ENCODE results near the gene CAMK4.
"Not testable (repeated sequence)": the region's sequence is repeated elsewhere in the genome, so short reads cannot be mapped to it uniquely, and the experiment has no call there.

The CAMK4 gene

DNA sequence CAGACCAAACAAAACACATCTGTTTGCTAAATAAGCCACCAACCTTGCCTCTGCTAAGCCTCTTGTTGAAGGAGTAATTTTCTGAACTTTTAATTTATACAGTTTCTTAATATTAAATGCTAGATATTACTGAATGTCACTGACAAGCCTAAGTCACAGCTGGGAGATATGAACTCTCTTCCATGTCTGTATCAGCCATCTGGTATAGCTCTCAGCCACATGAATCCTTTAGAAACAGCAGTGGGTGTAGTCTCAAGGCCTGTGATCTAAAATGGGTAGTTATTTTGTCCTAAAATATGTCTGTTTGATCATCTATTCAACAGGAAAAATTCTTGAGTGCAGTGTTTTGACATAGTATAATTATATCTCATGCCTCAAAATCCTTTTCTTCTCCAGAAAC is 97.2 kb downstream of the CAMK4 start:
- H3K4me2 ChIP-seq: no peak overlapping the region
- no peak overlapping the region for H3K4me3 ChIP-seq
- H3K9me3 ChIP-seq: no peaks in the 10 kb centered on the region
- H3K27ac ChIP-seq: no peak overlapping the region
- TF ChIP-seq Cebpa-rat (IDR thresholded peaks at IDR 0.05): no peak
- no peaks in the 10 kb centered on the region for H4K20me1 ChIP-seq
- H3K27me3 ChIP-seq: no peaks in the 10 kb centered on the region
- H3K9ac ChIP-seq: no peak overlapping the region
- H3K36me3 ChIP-seq: no peaks in the 10 kb centered on the region
- no peaks in the 10 kb centered on the region for H3K4me1 ChIP-seq

DNA sequence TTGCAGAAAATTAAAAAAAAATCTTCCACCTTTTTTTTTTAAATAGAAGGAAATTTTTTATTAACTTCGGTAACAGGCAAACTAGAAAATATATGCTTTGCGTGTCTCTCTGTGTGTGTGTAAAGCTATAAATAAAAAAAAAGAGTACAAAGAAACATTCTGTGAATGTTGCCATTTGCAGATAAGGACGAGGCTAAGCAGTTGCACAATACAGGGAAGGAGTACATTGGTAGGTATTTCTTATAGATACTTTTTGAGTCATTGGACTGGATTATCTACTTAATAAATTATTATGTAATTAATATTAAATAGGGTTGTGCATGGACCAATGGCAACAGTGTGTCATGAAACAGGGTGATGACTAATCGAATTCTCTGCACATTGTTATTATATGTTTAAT is 102.4 kb downstream of the CAMK4 start:
- no peak for TF ChIP-seq Cebpa-rat (IDR thresholded peaks at IDR 0.05)
- no peak overlapping the region for H3K9ac ChIP-seq
- H3K4me3 ChIP-seq: no peak overlapping the region
- H3K4me2 ChIP-seq: no peak overlapping the region
- no peaks in the 10 kb centered on the region for H3K27me3 ChIP-seq
- no peaks in the 10 kb centered on the region for H3K9me3 ChIP-seq
- H3K4me1 ChIP-seq: no peaks in the 10 kb centered on the region
- no peaks in the 10 kb centered on the region for H4K20me1 ChIP-seq
- no peaks in the 10 kb centered on the region for H3K36me3 ChIP-seq
- H3K27ac ChIP-seq: no peak overlapping the region

DNA sequence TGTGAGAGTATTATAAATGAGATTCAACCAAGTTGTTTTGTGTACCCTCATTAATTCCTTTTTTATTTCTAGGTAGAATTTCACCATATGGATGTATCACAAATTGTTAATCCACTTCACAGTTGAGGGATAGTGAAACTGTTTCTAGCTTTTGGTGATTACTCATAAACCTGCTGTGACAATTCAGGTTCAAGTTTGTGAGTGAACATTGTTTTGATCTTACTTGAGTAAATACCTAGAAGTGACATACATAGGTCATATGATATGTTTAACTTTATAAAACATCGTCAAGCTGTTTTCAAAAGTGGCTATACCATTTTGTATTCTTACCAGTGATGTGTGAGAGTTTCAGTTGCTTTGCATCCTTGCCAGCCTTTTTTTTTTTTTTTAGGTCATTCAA is 112.9 kb downstream of the CAMK4 start:
- H3K36me3 ChIP-seq: no peaks in the 10 kb centered on the region
- TF ChIP-seq Cebpa-rat (IDR thresholded peaks at IDR 0.05): no peak
- H3K4me2 ChIP-seq: no peak overlapping the region
- no peak overlapping the region for H3K27ac ChIP-seq
- H3K9me3 ChIP-seq: no peaks in the 10 kb centered on the region
- no peak overlapping the region for H3K4me3 ChIP-seq
- no peaks in the 10 kb centered on the region for H3K4me1 ChIP-seq
- no peaks in the 10 kb centered on the region for H3K27me3 ChIP-seq
- no peaks in the 10 kb centered on the region for H4K20me1 ChIP-seq
- no peak overlapping the region for H3K9ac ChIP-seq

DNA sequence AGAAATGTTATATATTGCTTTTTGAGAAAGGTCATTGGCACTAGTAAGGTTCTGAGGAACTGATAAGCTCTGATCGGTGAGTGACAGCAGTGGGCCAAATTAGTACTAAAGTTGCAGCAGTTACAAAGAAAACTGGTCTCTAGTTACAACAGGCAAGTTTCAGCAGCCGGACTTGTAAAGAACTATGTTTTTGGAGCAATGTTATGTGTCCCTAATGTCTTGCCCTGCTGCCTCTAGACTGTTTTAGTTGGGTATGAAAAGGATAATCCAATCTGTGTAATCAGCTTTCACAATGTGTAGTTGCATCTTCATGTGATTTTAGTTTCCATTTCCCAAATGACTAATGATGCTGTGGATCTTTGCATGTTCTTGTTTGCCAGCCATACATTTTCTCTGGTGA is 113.5 kb downstream of the CAMK4 start:
- Histone ChIP-seq H4K20me1 (no peaks in the 10 kb centered on the region), H3K9ac (no peak overlapping the region), H3K4me2 (no peak overlapping the region), H3K36me3 (no peaks in the 10 kb centered on the region), H3K4me3 (no peak overlapping the region), H3K4me1 (no peaks in the 10 kb centered on the region), H3K27ac (no peak overlapping the region), H3K9me3 (no peaks in the 10 kb centered on the region), H3K27me3 (no peaks in the 10 kb centered on the region)
- TF ChIP-seq Cebpa-rat (IDR thresholded peaks at IDR 0.05): no peak

DNA sequence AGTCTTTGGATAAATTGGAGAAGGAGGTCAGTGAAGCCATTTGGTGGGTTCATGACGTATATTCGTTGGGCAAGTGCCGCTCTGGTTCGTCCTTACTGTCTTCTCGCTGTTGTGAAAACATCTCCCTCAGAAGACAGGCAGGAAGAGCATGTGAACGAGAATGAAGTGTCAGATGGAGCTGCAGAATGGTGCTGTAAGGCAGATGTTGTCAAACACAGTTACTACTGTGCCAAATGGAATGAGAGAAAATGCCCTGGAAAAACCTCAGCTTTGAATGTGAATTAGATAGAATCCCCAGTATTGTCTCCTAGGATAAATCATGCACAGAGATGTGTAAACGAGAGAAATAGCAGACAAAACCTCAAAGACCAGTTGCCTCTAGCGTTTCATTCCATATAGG is 121.5 kb downstream of the CAMK4 start:
- no peak overlapping the region for H3K4me3 ChIP-seq
- H3K4me2 ChIP-seq: no peak overlapping the region
- H3K36me3 ChIP-seq: no peaks in the 10 kb centered on the region
- no peaks in the 10 kb centered on the region for H3K27me3 ChIP-seq
- H4K20me1 ChIP-seq: no peaks in the 10 kb centered on the region
- no peak overlapping the region for H3K27ac ChIP-seq
- no peaks in the 10 kb centered on the region for H3K9me3 ChIP-seq
- TF ChIP-seq Cebpa-rat (IDR thresholded peaks at IDR 0.05): no peak
- H3K9ac ChIP-seq: no peak overlapping the region
- no peaks in the 10 kb centered on the region for H3K4me1 ChIP-seq

DNA sequence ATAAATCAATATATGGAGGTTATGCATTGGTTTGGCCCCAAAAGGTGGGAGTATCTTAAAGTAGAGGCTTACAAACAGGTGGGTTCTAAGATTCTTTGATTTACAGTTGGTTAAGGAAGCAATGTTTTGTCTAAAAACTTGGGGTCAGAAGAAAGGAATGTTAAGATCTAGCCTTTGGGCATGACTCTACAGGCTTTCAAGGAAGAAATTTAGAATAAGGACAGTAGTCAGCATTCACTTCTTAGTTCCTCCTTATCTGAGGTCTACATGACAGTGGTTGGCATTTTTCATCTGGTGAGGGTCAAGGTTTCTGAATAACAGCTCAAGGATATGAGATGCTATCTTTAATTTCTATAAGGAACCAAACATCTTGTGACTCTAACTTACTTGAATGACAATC is 122.8 kb downstream of the CAMK4 start:
- Histone ChIP-seq H3K9ac (no peak overlapping the region), H3K27ac (no peak overlapping the region), H3K4me3 (no peak overlapping the region), H3K27me3 (no peaks in the 10 kb centered on the region), H3K4me1 (no peaks in the 10 kb centered on the region), H3K4me2 (no peak overlapping the region), H3K36me3 (no peaks in the 10 kb centered on the region), H3K9me3 (no peaks in the 10 kb centered on the region), H4K20me1 (no peaks in the 10 kb centered on the region)
- no peak for TF ChIP-seq Cebpa-rat (IDR thresholded peaks at IDR 0.05)

DNA sequence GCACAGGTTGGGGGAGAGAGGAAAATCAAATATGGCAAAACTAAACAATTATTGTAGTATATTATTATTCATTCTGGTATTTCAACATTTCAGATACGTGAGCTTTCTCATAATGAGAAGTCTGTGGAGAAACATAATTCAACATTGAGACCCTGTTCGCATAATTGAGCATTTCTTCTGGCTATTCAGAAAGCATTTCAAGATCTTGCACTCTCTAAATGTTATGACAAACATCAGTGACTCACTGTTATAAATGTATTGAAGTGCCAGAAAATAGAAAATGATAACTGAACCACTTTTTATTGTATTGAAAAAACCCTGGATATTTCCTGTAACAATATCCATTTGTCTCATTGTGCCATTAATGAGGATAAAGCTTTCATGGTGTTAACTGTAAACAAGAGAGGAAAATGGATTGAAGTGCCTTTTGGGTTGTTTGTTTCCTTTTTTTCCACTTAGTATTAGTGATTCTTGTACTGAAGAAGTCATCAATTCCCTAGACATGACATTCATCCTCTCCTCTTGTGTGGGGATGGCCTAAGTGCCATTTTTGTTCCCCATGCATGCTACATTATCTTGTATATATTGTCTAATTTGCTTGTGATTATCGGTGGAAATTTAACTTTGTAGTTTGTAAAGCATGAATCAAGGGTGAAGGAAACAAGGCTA is 124.6 kb downstream of the CAMK4 start:
- H3K36me3 ChIP-seq: no peaks in the 10 kb centered on the region
- no peak overlapping the region for H3K9ac ChIP-seq
- no peaks in the 10 kb centered on the region for H3K27me3 ChIP-seq
- TF ChIP-seq Cebpa-rat (IDR thresholded peaks at IDR 0.05): no peak
- H3K9me3 ChIP-seq: no peaks in the 10 kb centered on the region
- no peak overlapping the region for H3K4me2 ChIP-seq
- H3K4me1 ChIP-seq: no peaks in the 10 kb centered on the region
- H4K20me1 ChIP-seq: no peaks in the 10 kb centered on the region
- no peak overlapping the region for H3K4me3 ChIP-seq
- H3K27ac ChIP-seq: no peak overlapping the region

DNA sequence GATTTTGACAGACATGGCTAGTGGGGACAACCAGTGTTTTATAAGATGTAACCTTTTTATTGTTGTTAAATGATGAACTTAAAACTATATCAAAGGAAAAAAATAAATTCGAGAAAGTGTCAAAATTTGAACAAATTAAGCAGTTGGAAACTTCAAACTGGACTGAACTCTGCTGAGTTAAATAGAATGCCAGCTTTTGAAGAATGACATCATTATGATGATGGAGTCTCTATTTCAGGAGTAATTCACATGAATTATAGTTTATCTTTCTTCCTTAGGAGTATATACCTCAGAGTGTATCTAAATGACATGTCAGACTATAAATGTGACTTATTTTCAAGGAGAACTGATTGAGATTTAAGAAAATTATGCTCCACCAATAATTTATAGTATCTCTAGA is 125.2 kb downstream of the CAMK4 start:
- TF ChIP-seq Cebpa-rat (IDR thresholded peaks at IDR 0.05): no peak
- no peaks in the 10 kb centered on the region for H3K4me1 ChIP-seq
- H3K4me2 ChIP-seq: no peak overlapping the region
- H3K27me3 ChIP-seq: no peaks in the 10 kb centered on the region
- no peaks in the 10 kb centered on the region for H4K20me1 ChIP-seq
- no peaks in the 10 kb centered on the region for H3K36me3 ChIP-seq
- no peak overlapping the region for H3K27ac ChIP-seq
- no peak overlapping the region for H3K9ac ChIP-seq
- H3K9me3 ChIP-seq: no peaks in the 10 kb centered on the region
- H3K4me3 ChIP-seq: no peak overlapping the region

DNA sequence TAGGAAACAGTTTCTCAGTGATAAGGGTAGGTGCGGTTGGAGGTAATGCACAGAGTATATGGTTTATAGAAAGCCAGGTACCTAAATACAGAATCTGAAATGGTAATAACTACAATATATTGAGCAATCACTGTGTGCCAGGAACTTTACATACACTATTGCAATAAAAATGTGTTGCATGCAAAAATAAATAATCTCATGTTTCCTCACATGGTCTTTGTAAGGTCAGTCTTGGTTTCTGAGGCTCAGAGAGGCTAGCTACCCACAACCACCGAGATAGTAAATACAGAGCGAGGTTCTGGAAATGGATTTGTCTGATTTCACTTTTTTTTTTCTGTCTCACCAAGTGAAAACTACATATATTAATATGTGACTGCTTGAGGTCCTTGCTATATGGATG is 128.9 kb downstream of the CAMK4 start:
- no peaks in the 10 kb centered on the region for H3K9me3 ChIP-seq
- no peaks in the 10 kb centered on the region for H3K36me3 ChIP-seq
- H3K27ac ChIP-seq: no peak overlapping the region
- H3K4me1 ChIP-seq: no peaks in the 10 kb centered on the region
- H3K4me3 ChIP-seq: no peak overlapping the region
- H4K20me1 ChIP-seq: no peaks in the 10 kb centered on the region
- no peak for TF ChIP-seq Cebpa-rat (IDR thresholded peaks at IDR 0.05)
- H3K9ac ChIP-seq: no peak overlapping the region
- H3K27me3 ChIP-seq: no peaks in the 10 kb centered on the region
- H3K4me2 ChIP-seq: no peak overlapping the region

DNA sequence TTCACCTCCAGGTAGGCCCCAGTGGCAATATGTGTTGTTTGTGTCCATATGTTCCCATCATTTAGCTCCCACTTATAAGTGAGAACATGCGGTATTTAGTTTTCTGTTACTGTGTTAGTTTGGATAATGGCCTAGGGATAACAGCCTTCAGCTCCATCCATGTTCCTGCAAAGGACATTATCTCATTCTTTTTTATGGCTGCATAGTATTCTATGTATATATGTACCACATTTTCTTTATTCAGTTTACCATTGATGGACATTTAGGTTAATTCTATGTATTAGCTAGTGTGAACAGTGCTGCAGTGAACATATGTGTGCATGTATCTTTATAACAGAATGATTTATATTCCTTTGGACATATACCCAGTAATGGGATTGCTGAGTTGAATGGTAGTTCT is 134.5 kb downstream of the CAMK4 start:
- H3K4me1 ChIP-seq, H4K20me1 ChIP-seq, H3K4me3 ChIP-seq, H3K27ac ChIP-seq, H3K4me2 ChIP-seq, H3K9ac ChIP-seq, H3K27me3 ChIP-seq, H3K36me3 ChIP-seq, H3K9me3 ChIP-seq: not testable (repeated sequence)

DNA sequence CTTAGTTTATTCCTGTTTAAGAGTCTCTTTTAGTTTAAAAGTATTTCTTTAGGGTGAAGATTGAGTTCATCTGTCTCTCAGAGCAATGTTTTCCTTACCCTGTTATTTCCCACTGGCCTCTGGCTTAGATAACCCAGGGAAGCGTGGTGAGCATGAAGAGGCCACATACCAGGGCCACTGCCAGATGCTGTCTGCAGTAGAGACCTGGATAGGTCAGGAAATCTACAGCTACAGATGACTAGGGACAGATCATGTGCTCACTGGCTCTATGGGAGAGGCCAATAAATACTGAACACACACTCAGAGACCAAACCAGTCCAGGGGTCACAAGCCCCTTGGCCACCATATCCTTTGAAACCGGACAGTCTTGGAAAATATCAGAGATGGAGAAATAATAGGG is 136.0 kb downstream of the CAMK4 start:
- Histone ChIP-seq H3K36me3 (no peaks in the 10 kb centered on the region), H3K27me3 (no peaks in the 10 kb centered on the region), H3K4me1 (no peaks in the 10 kb centered on the region), H3K9ac (no peak overlapping the region), H3K27ac (no peak overlapping the region), H3K4me2 (no peak overlapping the region), H4K20me1 (no peaks in the 10 kb centered on the region), H3K4me3 (no peak overlapping the region), H3K9me3 (no peaks in the 10 kb centered on the region)
- TF ChIP-seq Cebpa-rat (IDR thresholded peaks at IDR 0.05): no peak
